NCI-H2029 treated with DMSO at 0.1 percent for 48 hours (cell line): ENCODE measurements around the gene TIMP4.

Experiments
- DNase-seq: peaks from one replicate; lab custom pipeline; 2025; lab: John Stamatoyannopoulos, UW

The TIMP4 gene

GRCh38 chr3:12185172-12185710 lies 26.5 kb upstream of the TIMP4 start:
- no peak for DNase-seq

GRCh38 chr3:12184541-12184940 lies 25.8 kb upstream of the TIMP4 start:
- DNase-seq = no peak

- DNase-seq = no peak
Observed at GRCh38 chr3:12182687-12183441, 24.2 kb upstream of the TIMP4 start.

GRCh38 chr3:12181806-12182205 lies 23.1 kb upstream of the TIMP4 start:
- DNase-seq = no peak

GRCh38 chr3:12181301-12181700 lies 22.6 kb upstream of the TIMP4 start:
- no peak for DNase-seq

GRCh38 chr3:12180631-12181030 lies 21.9 kb upstream of the TIMP4 start:
- DNase-seq = no peak

GRCh38 chr3:12180218-12180617 lies 21.5 kb upstream of the TIMP4 start:
- peak; percentile 76 for DNase-seq

- DNase-seq = no peak
Observed at GRCh38 chr3:12179441-12179840, 20.7 kb upstream of the TIMP4 start.

GRCh38 chr3:12178091-12178820 lies 19.5 kb upstream of the TIMP4 start:
- no peak for DNase-seq

GRCh38 chr3:12177126-12177525 lies 18.4 kb upstream of the TIMP4 start:
- DNase-seq = no peak

- peak; percentile 6 for DNase-seq
Observed at GRCh38 chr3:12175844-12176453, 17.2 kb upstream of the TIMP4 start.

GRCh38 chr3:12175137-12175593 lies 16.5 kb upstream of the TIMP4 start:
- DNase-seq = no peak

GRCh38 chr3:12170207-12170606 lies 11.5 kb upstream of the TIMP4 start:
- no peak for DNase-seq

GRCh38 chr3:12165909-12166308 lies 7.2 kb upstream of the TIMP4 start:
- DNase-seq = no peak

GRCh38 chr3:12159227-12159601 lies 502 bp upstream of the TIMP4 start:
- DNase-seq = no peak

- no peak for DNase-seq
Observed at GRCh38 chr3:12157026-12157425, 1.7 kb downstream of the TIMP4 start.

- no peak for DNase-seq
Observed at GRCh38 chr3:12155828-12156227, 2.9 kb downstream of the TIMP4 start.

- DNase-seq = no peak
Observed at GRCh38 chr3:12155264-12155663, 3.4 kb downstream of the TIMP4 start.

- DNase-seq = no peak
Observed at GRCh38 chr3:12154151-12154550, 4.6 kb downstream of the TIMP4 start.

GRCh38 chr3:12150112-12150511 lies 8.6 kb downstream of the TIMP4 start:
- no peak for DNase-seq

- DNase-seq = no peak
Observed at GRCh38 chr3:12149029-12149428, 9.7 kb downstream of the TIMP4 start.

- no peak for DNase-seq
Observed at GRCh38 chr3:12148183-12148940, 10.3 kb downstream of the TIMP4 start.
